ENCODE data around the gene LIX1. TPM values are rescaled to one million over a fixed set of nuclear protein-coding genes. Genes with fewer than 3 reads are reported as not detected.

The LIX1 gene
- total RNA-seq, 1 donor from 2014 or later: 0.59 TPM

DNA sequence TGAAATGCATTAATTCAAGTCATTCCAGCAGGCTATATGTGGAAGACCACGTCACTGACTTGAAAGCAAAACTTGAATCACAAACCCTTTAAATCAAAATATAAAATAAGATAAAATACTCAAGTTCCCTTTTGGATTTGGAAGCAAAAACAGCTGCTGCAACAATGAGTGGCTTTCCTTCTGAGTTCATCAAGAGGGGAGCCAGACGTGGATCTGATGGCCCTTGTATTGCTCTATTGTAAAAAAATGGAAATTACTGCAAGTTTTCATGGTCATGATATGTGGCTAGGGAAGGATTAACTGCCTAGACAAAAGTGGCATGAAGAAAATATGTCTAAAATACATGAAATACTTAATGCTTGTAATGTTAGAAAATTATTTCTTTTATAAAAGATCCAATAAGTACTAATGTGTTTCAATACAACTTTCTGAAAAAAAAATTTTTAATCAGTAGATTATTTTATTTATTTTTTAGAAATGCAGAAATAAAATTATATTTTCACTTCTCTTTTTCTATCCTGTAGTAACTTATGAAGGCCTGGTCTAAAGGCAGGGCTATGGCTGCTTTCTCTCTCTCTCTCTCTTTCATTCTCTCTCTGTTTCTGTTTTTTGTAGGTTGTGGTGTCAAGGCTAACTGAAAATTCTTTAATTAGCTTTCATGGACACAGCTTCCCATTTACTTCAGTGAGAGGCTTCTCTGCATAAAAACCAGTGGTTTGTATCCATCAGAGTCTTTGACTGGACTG, 24.0 kb downstream of the LIX1 start:
- H2AFZ ChIP-seq (ENCODE audit: low read depth, low read length): no peak overlapping the region
- no peak overlapping the region for H3K9ac ChIP-seq (ENCODE audit: low read length)
- H3K79me2 ChIP-seq (ENCODE audit: insufficient read depth, low read length): no peaks in the 10 kb centered on the region
- FAIRE-seq (no peak), DNase-seq (ENCODE audit: low read depth) (no peak)
- no peaks in the 10 kb centered on the region for H4K20me1 ChIP-seq (ENCODE audit: insufficient read depth, low read length)
- H3K27ac ChIP-seq (ENCODE audit: low read depth, low read length): no peak overlapping the region
- H3K4me3 ChIP-seq (ENCODE audit: insufficient read depth, low read depth, low read length): no peak overlapping the region
- H3K4me2 ChIP-seq (ENCODE audit: low read length): no peak overlapping the region
- no peaks in the 10 kb centered on the region for H3K36me3 Mint-ChIP-seq (ENCODE audit: low read depth, unreplicated experiment)
- no peaks in the 10 kb centered on the region for H3K9me3 ChIP-seq (ENCODE audit: insufficient read depth, low read depth, low read length)
- H3K4me1 Mint-ChIP-seq (ENCODE audit: low read depth, unreplicated experiment): no peaks in the 10 kb centered on the region
- no peak overlapping the region for H3K27ac Mint-ChIP-seq (ENCODE audit: unreplicated experiment)
- H3K27me3 ChIP-seq (ENCODE audit: insufficient read depth, low read length): no peaks in the 10 kb centered on the region
- H3K27me3 Mint-ChIP-seq (ENCODE audit: low read depth, unreplicated experiment): no peaks in the 10 kb centered on the region
- no peaks in the 10 kb centered on the region for H3K9me3 Mint-ChIP-seq (ENCODE audit: unreplicated experiment)
- no peaks in the 10 kb centered on the region for H3K4me1 ChIP-seq (ENCODE audit: insufficient read depth, low read length)
- no peak for TF ChIP-seq EZH2 (IDR thresholded peaks at IDR 0.05; ENCODE audit: insufficient read depth, low read length)
- TF ChIP-seq, protein P1, sequence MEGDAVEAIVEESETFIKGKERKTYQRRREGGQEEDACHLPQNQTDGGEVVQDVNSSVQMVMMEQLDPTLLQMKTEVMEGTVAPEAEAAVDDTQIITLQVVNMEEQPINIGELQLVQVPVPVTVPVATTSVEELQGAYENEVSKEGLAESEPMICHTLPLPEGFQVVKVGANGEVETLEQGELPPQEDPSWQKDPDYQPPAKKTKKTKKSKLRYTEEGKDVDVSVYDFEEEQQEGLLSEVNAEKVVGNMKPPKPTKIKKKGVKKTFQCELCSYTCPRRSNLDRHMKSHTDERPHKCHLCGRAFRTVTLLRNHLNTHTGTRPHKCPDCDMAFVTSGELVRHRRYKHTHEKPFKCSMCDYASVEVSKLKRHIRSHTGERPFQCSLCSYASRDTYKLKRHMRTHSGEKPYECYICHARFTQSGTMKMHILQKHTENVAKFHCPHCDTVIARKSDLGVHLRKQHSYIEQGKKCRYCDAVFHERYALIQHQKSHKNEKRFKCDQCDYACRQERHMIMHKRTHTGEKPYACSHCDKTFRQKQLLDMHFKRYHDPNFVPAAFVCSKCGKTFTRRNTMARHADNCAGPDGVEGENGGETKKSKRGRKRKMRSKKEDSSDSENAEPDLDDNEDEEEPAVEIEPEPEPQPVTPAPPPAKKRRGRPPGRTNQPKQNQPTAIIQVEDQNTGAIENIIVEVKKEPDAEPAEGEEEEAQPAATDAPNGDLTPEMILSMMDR (IDR thresholded peaks at IDR 0.05; ENCODE audit: insufficient read depth, low read depth, low read length): no peak
- no peak overlapping the region for H3K4me3 Mint-ChIP-seq (ENCODE audit: unreplicated experiment)
- H3K36me3 ChIP-seq (ENCODE audit: insufficient read depth, low read length): no peaks in the 10 kb centered on the region

DNA sequence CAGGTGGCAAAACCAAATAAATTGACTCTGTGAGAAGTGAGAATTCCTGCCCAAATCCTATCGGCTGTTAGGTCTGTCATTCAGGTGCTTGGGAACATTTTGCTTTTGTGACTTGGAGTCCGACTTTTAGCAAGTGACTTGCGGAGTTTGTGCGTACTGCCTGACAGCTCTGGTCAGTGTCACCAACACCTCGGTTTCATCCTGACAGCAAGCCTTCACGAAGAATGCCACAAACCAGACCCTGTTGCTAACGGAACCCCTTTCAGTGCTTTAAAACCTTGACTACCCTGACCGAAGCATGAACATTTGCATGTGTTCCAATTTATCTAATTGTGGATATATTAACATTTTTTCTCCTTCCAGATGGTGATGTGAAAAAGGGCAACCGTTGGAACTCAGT, 26.5 kb downstream of the LIX1 start:
- Mint-ChIP-seq H3K9me3 (ENCODE audit: unreplicated experiment) (no peaks in the 10 kb centered on the region), H3K36me3 (ENCODE audit: low read depth, unreplicated experiment) (no peaks in the 10 kb centered on the region), H3K4me3 (ENCODE audit: unreplicated experiment) (no peak overlapping the region), H3K4me1 (ENCODE audit: low read depth, unreplicated experiment) (no peaks in the 10 kb centered on the region), H3K27me3 (ENCODE audit: low read depth, unreplicated experiment) (peaks cover 3% of the 10 kb centered on the region), H3K27ac (ENCODE audit: unreplicated experiment) (no peak overlapping the region)
- Histone ChIP-seq H3K79me2 (ENCODE audit: insufficient read depth, low read length) (no peaks in the 10 kb centered on the region), H3K27ac (ENCODE audit: low read depth, low read length) (no peak overlapping the region), H3K27me3 (ENCODE audit: insufficient read depth, low read length) (no peaks in the 10 kb centered on the region), H3K9ac (ENCODE audit: low read length) (no peak overlapping the region), H3K4me3 (ENCODE audit: insufficient read depth, low read depth, low read length) (no peak overlapping the region), H3K4me1 (ENCODE audit: insufficient read depth, low read length) (no peaks in the 10 kb centered on the region), H3K4me2 (ENCODE audit: low read length) (no peak overlapping the region), H3K9me3 (ENCODE audit: insufficient read depth, low read depth, low read length) (no peaks in the 10 kb centered on the region), H4K20me1 (ENCODE audit: insufficient read depth, low read length) (no peaks in the 10 kb centered on the region), H3K36me3 (ENCODE audit: insufficient read depth, low read length) (no peaks in the 10 kb centered on the region), H2AFZ (ENCODE audit: low read depth, low read length) (no peak overlapping the region)
- TF ChIP-seq EZH2 (IDR thresholded peaks at IDR 0.05; ENCODE audit: insufficient read depth, low read length): no peak
- TF ChIP-seq, protein P1 (IDR thresholded peaks at IDR 0.05; ENCODE audit: insufficient read depth, low read depth, low read length): no peak
- no peak for DNase-seq (ENCODE audit: low read depth)
- no peak for FAIRE-seq

DNA sequence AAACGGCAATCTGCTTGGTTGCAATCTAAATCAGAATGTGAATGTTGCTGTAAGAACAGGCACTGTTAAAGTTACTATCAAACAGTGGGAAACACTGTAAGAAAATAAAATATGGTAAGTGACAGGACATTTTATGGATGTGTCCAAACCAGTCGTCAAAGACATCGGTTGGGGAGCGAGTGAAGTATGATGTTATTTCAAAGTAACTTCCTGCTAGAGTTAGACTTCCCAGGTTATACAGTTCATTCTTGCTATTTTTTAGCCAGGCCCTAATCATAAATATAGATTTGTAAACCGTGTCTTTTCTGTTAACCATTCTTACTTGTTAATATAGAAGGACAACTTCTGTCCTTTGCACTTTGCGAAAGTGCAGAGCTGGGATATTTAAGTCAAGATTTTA, 30.2 kb downstream of the LIX1 start:
- no peak for FAIRE-seq

More for the DNA sequence above, 30.2 kb downstream of the LIX1 start:
- H2AFZ ChIP-seq (ENCODE audit: low read depth, low read length): no peak overlapping the region
- no peaks in the 10 kb centered on the region for H3K79me2 ChIP-seq (ENCODE audit: insufficient read depth, low read length)
- no peaks in the 10 kb centered on the region for H3K9me3 ChIP-seq (ENCODE audit: insufficient read depth, low read depth, low read length)
- peaks cover 3% of the 10 kb centered on the region for H3K27me3 Mint-ChIP-seq (ENCODE audit: low read depth, unreplicated experiment)
- no peak overlapping the region for H3K27ac Mint-ChIP-seq (ENCODE audit: unreplicated experiment)
- no peaks in the 10 kb centered on the region for H4K20me1 ChIP-seq (ENCODE audit: insufficient read depth, low read length)
- H3K4me3 ChIP-seq (ENCODE audit: insufficient read depth, low read depth, low read length): no peak overlapping the region
- no peak for TF ChIP-seq EZH2 (IDR thresholded peaks at IDR 0.05; ENCODE audit: insufficient read depth, low read length)
- TF ChIP-seq, protein P1 (IDR thresholded peaks at IDR 0.05; ENCODE audit: insufficient read depth, low read depth, low read length): no peak
- no peaks in the 10 kb centered on the region for H3K27me3 ChIP-seq (ENCODE audit: insufficient read depth, low read length)
- no peaks in the 10 kb centered on the region for H3K9me3 Mint-ChIP-seq (ENCODE audit: unreplicated experiment)
- H3K9ac ChIP-seq (ENCODE audit: low read length): no peak overlapping the region
- DNase-seq (ENCODE audit: low read depth): no peak
- no peak overlapping the region for H3K4me3 Mint-ChIP-seq (ENCODE audit: unreplicated experiment)
- no peak overlapping the region for H3K27ac ChIP-seq (ENCODE audit: low read depth, low read length)
- no peaks in the 10 kb centered on the region for H3K4me1 Mint-ChIP-seq (ENCODE audit: low read depth, unreplicated experiment)
- H3K4me2 ChIP-seq (ENCODE audit: low read length): no peak overlapping the region
- H3K36me3 ChIP-seq (ENCODE audit: insufficient read depth, low read length): no peaks in the 10 kb centered on the region
- H3K36me3 Mint-ChIP-seq (ENCODE audit: low read depth, unreplicated experiment): no peaks in the 10 kb centered on the region
- no peaks in the 10 kb centered on the region for H3K4me1 ChIP-seq (ENCODE audit: insufficient read depth, low read length)

Data from astrocyte (in vitro differentiated cells and primary cell).